ENCODE results near the gene MARCHF3.

DNA sequence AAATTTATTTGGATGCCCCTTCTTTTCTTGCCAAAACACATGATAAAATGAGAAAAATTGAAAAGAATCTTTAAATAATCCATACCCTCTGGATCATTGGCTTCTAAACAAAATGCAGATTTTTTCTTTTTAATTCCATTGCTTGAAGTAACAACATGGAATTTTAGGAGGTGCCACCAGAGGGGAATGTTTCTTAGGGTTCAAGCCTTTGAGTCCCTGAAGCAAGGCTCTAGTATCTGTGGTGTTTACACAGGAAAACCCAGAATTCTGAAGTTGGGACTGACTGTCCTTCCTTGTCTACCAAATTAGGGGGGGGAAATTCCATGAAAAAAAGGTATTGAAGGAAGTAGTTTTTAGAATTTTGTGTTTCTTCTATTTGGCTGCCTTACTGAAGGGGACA, 184.0 kb downstream of the MARCHF3 start:
- TF ChIP-seq, protein P1, sequence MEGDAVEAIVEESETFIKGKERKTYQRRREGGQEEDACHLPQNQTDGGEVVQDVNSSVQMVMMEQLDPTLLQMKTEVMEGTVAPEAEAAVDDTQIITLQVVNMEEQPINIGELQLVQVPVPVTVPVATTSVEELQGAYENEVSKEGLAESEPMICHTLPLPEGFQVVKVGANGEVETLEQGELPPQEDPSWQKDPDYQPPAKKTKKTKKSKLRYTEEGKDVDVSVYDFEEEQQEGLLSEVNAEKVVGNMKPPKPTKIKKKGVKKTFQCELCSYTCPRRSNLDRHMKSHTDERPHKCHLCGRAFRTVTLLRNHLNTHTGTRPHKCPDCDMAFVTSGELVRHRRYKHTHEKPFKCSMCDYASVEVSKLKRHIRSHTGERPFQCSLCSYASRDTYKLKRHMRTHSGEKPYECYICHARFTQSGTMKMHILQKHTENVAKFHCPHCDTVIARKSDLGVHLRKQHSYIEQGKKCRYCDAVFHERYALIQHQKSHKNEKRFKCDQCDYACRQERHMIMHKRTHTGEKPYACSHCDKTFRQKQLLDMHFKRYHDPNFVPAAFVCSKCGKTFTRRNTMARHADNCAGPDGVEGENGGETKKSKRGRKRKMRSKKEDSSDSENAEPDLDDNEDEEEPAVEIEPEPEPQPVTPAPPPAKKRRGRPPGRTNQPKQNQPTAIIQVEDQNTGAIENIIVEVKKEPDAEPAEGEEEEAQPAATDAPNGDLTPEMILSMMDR (IDR thresholded peaks at IDR 0.05) = no peak
- no peak for TF ChIP-seq POLR2A (IDR thresholded peaks at IDR 0.05)
